ENCODE results near the gene CCL7. TPM values are rescaled to one million over a fixed set of nuclear protein-coding genes. Genes with fewer than 3 reads are reported as not detected.

Gene CCL7
- total and polyA plus RNA-seq, 2 of the 4 experiments (the other 2 are of a cell fraction): 0.18 to 0.58 TPM

DNA sequence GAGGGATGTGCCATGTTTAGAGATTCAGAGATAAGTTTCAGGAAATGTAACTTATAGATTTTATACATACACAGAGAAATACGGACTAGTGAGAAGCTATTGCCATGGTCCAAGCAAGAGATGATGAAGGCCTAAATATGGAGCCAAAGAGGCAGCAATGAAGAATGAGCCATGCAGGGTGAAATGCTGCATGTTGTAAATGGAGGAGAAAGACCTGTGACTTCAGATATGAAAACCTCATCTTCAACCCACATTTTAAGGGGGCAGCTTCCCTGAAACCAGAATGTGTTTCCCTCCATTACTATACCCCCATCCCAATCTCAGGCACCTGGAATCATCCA lies 12.1 kb upstream of the CCL7 start:
- Histone ChIP-seq H3K4ac (ENCODE audit: low read depth, low read length) (no peak overlapping the region), H2AK9ac (replicated peaks; ENCODE audit: low read depth, low read length, poor library complexity) (no peak overlapping the region), H3K27ac (ENCODE audit: insufficient read depth, low read length) (no peak overlapping the region), H2BK15ac (ENCODE audit: low read depth, low read length) (no peak overlapping the region), H3K23ac (ENCODE audit: low read depth, low read length) (no peak overlapping the region), H3K56ac (ENCODE audit: extremely low read depth, insufficient read depth, low read length) (no peak overlapping the region), H3K36me3 (ENCODE audit: control insufficient read depth, insufficient read depth, low read length) (peaks cover 3% of the 10 kb centered on the region; the same call in 1 of the 2 replicates), H2AFZ (replicated peaks; ENCODE audit: low read length, poor library complexity) (no peak overlapping the region), H3K9ac (ENCODE audit: low read depth, low read length) (no peak overlapping the region), H4K20me1 (ENCODE audit: insufficient read depth, low read length) (no peaks in the 10 kb centered on the region), H4K5ac (ENCODE audit: low read depth, low read length) (no peak overlapping the region), H2BK120ac (ENCODE audit: low read depth, low read length) (no peak overlapping the region), H4K91ac (ENCODE audit: insufficient read depth, low read depth, low read length) (no peak overlapping the region), H3K4me3 (ENCODE audit: insufficient read depth, low read depth, low read length) (no peak overlapping the region), H3K4me1 (ENCODE audit: control insufficient read depth, insufficient read depth, low read length) (peaks cover 16% of the 10 kb centered on the region), H3K27me3 (ENCODE audit: control insufficient read depth, insufficient read depth, low read length) (no peaks in the 10 kb centered on the region), H4K8ac (ENCODE audit: low read depth in 2 of 2, low read length in 2 of 2) (no peak overlapping the region), H3K79me1 (ENCODE audit: low read depth in 1 of 2, low read length in 2 of 2) (no peaks in the 10 kb centered on the region), H3K9me3 (ENCODE audit: control insufficient read depth, insufficient read depth, low read length) (no peaks in the 10 kb centered on the region), H2AK5ac (ENCODE audit: low read depth, low read length) (no peak overlapping the region), H3K4me2 (ENCODE audit: low read depth, low read length) (no peak overlapping the region), H3K14ac (replicated peaks; ENCODE audit: low read depth, low read length) (no peak overlapping the region), H3K9me1 (ENCODE audit: insufficient read depth, low read length) (peaks cover 12% of the 10 kb centered on the region; the same call in 1 of the 2 replicates), H2BK5ac (ENCODE audit: low read depth, low read length, poor library complexity, severe bottlenecking) (no peak overlapping the region), H2BK20ac (ENCODE audit: low read depth, low read length) (no peak overlapping the region), H3K18ac (ENCODE audit: low read depth, low read length) (no peak overlapping the region)
- no peak for ATAC-seq (ENCODE audit: low read depth)
- CTCF ChIA-PET: no interaction called here
- no CpG with 5 or more reads among the region's 1 CpG for WGBS, 2 experiments (ENCODE audit: extremely low coverage in 2 of 2, insufficient read length in 1 of 2)
- dilution Hi-C loops (cut with HindIII; ENCODE audit: low sequenced_read_pairs, unreplicated experiment): no loop called here
- in situ Hi-C loops (cut with MboI; ENCODE audit: low sequenced_read_pairs): loop anchor here (25.0 kb wide), 1 partner anchor 854 kb away; the partner anchor contains the start of genes FNDC8 and RAD51D
- POLR2A ChIA-PET (ENCODE audit: unreplicated experiment): interaction anchor here (1.4 kb wide), 1 partner anchor 93 kb away, joined by 5 read pairs; no protein-coding TSS in a partner anchor
- TF ChIP-seq, protein P1, sequence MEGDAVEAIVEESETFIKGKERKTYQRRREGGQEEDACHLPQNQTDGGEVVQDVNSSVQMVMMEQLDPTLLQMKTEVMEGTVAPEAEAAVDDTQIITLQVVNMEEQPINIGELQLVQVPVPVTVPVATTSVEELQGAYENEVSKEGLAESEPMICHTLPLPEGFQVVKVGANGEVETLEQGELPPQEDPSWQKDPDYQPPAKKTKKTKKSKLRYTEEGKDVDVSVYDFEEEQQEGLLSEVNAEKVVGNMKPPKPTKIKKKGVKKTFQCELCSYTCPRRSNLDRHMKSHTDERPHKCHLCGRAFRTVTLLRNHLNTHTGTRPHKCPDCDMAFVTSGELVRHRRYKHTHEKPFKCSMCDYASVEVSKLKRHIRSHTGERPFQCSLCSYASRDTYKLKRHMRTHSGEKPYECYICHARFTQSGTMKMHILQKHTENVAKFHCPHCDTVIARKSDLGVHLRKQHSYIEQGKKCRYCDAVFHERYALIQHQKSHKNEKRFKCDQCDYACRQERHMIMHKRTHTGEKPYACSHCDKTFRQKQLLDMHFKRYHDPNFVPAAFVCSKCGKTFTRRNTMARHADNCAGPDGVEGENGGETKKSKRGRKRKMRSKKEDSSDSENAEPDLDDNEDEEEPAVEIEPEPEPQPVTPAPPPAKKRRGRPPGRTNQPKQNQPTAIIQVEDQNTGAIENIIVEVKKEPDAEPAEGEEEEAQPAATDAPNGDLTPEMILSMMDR (conservative IDR thresholded peaks at IDR 0.05; ENCODE audit: low read depth, low read length): no peak
- TF ChIP-seq RAD21 (IDR thresholded peaks at IDR 0.05; ENCODE audit: low read length): no peak
- intact Hi-C loops (cut with micrococcal nuclease): no loop called here
- DNase-seq: no peak
- no TSS peak for BruUV-seq (replicated peaks)
